Kidney epithelial cell (primary cell): Measurements from ENCODE around the gene TMEM145. TPM values are rescaled to one million over a fixed set of nuclear protein-coding genes. Genes with fewer than 3 reads are reported as not detected.

Source experiments
- DNase-seq: peaks from one replicate; pipeline ENCODE4 v3.0.0-alpha.2; 2010; ENCODE audit warnings: low read depth
- H3K27me3 ChIP-seq: 2 replicates; pipeline ENCODE4 v1.6.0; 2011; ENCODE audit warnings: low read length; ENCODE audit not compliant: control insufficient read depth, insufficient read depth
- H3K36me3 ChIP-seq: 2 replicates; pipeline ENCODE4 v1.5.1; 2011; ENCODE audit warnings: low read length; ENCODE audit not compliant: control insufficient read depth, insufficient read depth
- H3K4me3 ChIP-seq: 2 replicates; pipeline ENCODE4 v1.5.1; 2011; ENCODE audit warnings: low read depth, mild to moderate bottlenecking, control low read depth, low read length
- total RNA-seq: library from RNA; depleted of rRNA; stranded (reverse); fragments of >200 nt; gene quantifications from 2 replicates; pipeline ENCODE4 v1.2.3, GENCODE V29; 2015
- TF ChIP-seq, protein P1 (sequence below): IDR thresholded peaks from 2 replicates; pipeline ENCODE4 v1.5.1; 2011; ENCODE audit warnings: mild to moderate bottlenecking, moderate library complexity, low read length, control low read depth, inconsistent platforms; ENCODE audit not compliant: insufficient read depth, poor library complexity, severe bottlenecking

Gene TMEM145
- total RNA-seq, 1 donor from 2014 or later, result 0.54 TPM

DNA sequence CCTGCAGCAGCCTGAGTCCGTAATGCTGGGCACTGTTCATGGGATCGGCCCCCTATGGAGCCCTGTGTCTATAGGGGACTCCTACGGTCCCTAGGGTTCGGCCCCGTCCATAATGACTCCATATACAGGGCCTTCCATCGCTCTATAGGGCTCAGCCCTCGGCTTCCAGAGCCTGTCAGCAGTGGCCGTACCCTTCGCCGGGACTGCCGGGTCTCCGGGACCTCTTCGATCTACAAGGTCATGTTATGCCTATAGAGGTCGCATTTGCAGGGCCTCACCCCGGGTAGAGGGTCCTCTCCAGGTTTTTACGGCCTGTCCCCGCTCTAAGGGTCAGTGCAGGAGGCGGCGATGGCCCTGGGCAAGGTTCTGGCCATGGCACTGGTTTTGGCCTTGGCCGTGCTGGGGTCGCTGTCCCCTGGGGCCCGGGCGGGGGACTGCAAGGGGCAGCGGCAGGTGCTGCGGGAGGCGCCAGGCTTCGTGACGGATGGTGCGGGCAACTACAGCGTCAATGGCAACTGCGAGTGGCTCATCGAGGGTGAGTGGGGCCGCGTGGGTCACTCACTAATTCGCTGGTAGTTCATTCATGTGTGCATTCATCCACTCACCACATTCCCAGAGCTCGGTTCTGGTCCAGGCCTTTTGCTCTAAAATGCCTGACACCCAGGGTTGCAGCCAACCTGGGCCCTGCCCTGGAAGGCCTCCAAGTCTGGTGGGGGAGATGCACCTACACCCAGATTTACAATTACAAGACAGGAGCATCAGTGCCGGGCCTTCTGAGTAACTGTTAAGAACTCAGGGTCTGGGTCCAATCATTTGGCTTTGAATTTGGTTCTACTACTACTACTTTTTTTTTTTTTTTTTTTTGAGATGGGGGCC, 13.0 kb downstream of the TMEM145 start:
- no peak for DNase-seq

DNA sequence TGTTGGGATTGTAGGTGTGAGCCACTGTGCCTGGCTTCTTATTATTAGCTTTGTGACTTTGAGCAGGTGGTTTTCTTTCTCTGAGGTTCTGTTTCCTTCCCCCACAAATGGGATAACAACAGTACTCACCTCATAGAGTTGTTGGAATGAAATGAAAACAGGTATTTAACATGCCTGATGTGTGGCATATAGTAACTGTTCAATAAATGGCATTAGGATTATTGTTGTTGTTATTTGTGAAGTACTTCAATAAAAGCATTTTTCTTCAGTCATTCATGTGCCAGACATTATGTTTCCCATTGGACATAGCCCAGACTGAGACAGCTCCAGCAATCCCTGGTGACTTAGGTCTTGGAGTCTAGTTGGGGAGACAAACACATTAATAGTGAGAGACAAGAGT, 13.9 kb downstream of the TMEM145 start:
- TF ChIP-seq, protein P1, sequence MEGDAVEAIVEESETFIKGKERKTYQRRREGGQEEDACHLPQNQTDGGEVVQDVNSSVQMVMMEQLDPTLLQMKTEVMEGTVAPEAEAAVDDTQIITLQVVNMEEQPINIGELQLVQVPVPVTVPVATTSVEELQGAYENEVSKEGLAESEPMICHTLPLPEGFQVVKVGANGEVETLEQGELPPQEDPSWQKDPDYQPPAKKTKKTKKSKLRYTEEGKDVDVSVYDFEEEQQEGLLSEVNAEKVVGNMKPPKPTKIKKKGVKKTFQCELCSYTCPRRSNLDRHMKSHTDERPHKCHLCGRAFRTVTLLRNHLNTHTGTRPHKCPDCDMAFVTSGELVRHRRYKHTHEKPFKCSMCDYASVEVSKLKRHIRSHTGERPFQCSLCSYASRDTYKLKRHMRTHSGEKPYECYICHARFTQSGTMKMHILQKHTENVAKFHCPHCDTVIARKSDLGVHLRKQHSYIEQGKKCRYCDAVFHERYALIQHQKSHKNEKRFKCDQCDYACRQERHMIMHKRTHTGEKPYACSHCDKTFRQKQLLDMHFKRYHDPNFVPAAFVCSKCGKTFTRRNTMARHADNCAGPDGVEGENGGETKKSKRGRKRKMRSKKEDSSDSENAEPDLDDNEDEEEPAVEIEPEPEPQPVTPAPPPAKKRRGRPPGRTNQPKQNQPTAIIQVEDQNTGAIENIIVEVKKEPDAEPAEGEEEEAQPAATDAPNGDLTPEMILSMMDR, result no peak
- H3K36me3 ChIP-seq, result no peaks in the 10 kb centered on the region
- peaks cover 25% of the 10 kb centered on the region for H3K27me3 ChIP-seq
- no peak for DNase-seq
- H3K4me3 ChIP-seq, result no peak overlapping the region

More for the DNA sequence above, 13.0 kb downstream of the TMEM145 start:
- H3K4me3 ChIP-seq, result peak overlapping the region; percentile 86
- TF ChIP-seq, protein P1, result peak; percentile 7
- peaks cover 29% of the 10 kb centered on the region for H3K27me3 ChIP-seq
- no peaks in the 10 kb centered on the region for H3K36me3 ChIP-seq

DNA sequence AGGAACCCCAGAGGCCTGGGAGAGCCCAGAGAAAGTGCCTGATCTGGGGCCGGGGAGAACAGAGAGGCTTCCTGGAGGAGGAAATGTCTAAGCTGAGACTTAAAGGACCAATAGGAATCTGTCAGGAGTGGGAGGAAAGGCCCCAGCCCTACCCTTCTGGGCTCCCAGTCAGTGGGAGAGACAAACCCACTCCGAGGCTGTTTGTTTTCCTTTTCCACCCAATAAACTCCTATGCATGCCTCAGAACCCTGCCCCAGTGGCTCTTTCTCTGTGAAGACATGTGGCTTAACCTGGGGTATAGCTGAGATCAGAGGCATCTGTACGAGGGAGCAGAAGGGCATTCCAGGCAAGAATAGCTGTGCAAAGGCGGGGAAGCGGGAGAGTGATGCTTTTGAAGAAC, 14.3 kb downstream of the TMEM145 start:
- H3K36me3 ChIP-seq, result no peaks in the 10 kb centered on the region
- H3K4me3 ChIP-seq, result no peak overlapping the region
- TF ChIP-seq, protein P1, result no peak
- H3K27me3 ChIP-seq, result peaks cover 23% of the 10 kb centered on the region
- no peak for DNase-seq

DNA sequence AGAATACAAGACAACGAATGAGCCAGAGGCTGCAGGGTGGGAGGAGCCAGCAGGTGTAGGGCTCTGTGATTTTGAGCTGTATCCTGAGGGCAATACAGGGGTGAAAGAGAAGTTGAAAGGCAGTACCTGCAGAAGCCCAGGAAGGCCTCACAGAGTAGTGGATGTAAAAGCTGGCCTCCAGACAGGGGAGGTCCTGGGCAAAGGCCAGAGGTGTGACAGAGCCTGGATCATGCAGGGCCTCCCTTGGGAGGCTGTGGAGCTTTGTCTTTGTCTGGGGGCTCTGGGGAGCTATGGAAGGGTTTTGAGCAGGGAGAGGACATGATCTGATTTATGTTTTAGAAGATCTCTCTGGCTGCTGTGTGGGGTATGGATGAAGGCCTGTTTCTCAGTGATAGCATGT, 15.0 kb downstream of the TMEM145 start:
- Histone ChIP-seq H3K36me3 (no peaks in the 10 kb centered on the region), H3K27me3 (peaks cover 20% of the 10 kb centered on the region), H3K4me3 (no peak overlapping the region)
- DNase-seq, result no peak
- TF ChIP-seq, protein P1, result no peak

DNA sequence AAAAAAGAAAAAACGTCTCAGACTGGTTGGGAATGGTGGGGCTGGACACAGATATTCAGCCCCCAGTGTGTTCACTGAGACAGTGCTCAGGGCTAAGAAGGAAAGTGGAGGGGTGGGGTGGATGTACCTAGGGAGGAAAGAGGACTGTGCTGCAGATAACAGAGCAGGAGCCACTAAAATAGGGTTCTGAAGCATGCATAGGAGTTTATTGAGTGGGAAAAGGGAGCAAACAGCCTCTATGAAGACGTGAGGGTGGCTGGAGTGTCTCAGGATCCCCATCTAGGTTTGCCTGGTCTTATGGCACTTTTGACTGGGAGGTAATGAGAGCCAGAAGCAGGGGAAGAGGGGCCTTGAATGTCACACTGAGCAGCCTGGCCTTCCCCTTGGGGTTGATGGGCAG, 15.7 kb downstream of the TMEM145 start:
- DNase-seq, result no peak
- H3K4me3 ChIP-seq, result no peak overlapping the region
- no peaks in the 10 kb centered on the region for H3K36me3 ChIP-seq
- peaks cover 13% of the 10 kb centered on the region for H3K27me3 ChIP-seq
- TF ChIP-seq, protein P1, result no peak
